ENCODE measurements around the gene NEURL4. TPM values are rescaled to one million over a fixed set of nuclear protein-coding genes. Genes with fewer than 3 reads are reported as not detected.

The NEURL4 gene
- total RNA-seq, 2 donors from 2014 or later: 24.4 to 45.3 TPM

DNA sequence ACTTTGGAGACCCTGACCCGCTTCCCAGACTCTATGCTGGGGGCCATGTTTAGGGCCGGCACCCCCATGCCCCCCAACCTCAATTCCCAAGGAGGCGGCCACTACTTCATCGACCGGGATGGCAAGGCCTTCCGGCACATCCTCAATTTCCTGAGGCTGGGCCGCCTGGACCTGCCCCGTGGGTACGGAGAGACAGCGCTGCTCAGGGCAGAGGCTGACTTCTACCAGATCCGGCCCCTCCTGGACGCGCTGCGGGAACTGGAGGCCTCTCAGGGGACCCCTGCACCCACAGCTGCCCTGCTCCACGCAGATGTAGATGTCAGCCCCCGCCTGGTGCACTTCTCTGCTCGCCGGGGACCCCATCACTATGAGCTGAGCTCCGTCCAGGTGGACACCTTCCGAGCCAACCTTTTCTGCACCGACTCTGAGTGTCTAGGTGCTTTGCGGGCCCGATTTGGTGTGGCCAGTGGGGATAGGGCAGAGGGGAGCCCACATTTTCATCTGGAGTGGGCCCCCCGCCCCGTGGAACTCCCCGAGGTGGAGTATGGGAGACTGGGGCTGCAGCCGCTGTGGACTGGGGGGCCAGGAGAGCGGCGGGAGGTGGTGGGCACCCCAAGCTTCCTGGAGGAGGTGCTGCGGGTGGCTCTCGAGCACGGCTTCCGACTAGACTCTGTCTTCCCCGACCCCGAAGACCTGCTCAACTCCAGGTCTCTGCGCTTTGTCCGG, 23.9 kb upstream of the NEURL4 start:
- peaks cover 21 to 44% of the 10 kb centered on the region in 2 donors for H3K4me1 ChIP-seq (ENCODE audit: control insufficient read depth in 1 of 2, low read depth in 2 of 2)
- TF ChIP-seq, protein P1, sequence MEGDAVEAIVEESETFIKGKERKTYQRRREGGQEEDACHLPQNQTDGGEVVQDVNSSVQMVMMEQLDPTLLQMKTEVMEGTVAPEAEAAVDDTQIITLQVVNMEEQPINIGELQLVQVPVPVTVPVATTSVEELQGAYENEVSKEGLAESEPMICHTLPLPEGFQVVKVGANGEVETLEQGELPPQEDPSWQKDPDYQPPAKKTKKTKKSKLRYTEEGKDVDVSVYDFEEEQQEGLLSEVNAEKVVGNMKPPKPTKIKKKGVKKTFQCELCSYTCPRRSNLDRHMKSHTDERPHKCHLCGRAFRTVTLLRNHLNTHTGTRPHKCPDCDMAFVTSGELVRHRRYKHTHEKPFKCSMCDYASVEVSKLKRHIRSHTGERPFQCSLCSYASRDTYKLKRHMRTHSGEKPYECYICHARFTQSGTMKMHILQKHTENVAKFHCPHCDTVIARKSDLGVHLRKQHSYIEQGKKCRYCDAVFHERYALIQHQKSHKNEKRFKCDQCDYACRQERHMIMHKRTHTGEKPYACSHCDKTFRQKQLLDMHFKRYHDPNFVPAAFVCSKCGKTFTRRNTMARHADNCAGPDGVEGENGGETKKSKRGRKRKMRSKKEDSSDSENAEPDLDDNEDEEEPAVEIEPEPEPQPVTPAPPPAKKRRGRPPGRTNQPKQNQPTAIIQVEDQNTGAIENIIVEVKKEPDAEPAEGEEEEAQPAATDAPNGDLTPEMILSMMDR (IDR thresholded peaks at IDR 0.05): no peak
- peak overlapping the region; percentile 100 for H3K27ac ChIP-seq
- ATAC-seq (ENCODE audit: insufficient number of reproducible peaks, low FRiP score, low read depth): no peak
- peak overlapping the region; percentile 96 for H3K4me3 ChIP-seq
- H3K36me3 ChIP-seq: no peaks in the 10 kb centered on the region
- no peaks in the 10 kb centered on the region for H3K27me3 ChIP-seq (replicated peaks; ENCODE audit: insufficient read depth)
- no peaks in the 10 kb centered on the region for H3K9me3 ChIP-seq
- no peak for DNase-seq (ENCODE audit: low spot score)

DNA sequence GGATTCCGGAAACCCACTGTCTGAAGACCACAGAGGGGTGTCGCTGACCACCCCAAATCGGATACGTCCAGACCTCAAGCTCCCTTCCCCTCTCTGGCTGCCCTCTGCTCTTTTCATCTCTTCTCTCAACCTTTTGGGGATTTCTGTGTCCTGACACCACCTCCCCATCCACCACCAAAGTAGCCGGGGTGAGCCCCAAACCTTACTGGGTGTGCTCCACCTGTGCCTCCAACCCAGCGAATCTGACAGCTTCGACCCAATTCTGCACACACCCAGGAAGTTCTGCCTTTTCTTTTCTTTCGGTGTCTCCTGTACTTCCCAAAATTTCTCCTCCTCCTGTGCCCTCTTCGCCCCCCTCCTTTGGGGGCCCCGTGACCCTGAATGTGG, 23.4 kb upstream of the NEURL4 start:
- no peak for ATAC-seq (ENCODE audit: insufficient number of reproducible peaks, low FRiP score, low read depth)
- TF ChIP-seq, protein P1 (IDR thresholded peaks at IDR 0.05): no peak
- Histone ChIP-seq H3K4me1 (ENCODE audit: control insufficient read depth in 1 of 2, low read depth in 2 of 2) (peaks cover 21 to 44% of the 10 kb centered on the region in 2 donors), H3K4me3 (peak overlapping the region; percentile 96), H3K27me3 (replicated peaks; ENCODE audit: insufficient read depth) (no peaks in the 10 kb centered on the region), H3K27ac (peak overlapping the region; percentile 100), H3K36me3 (no peaks in the 10 kb centered on the region), H3K9me3 (no peaks in the 10 kb centered on the region)
- DNase-seq (ENCODE audit: low spot score): no peak

DNA sequence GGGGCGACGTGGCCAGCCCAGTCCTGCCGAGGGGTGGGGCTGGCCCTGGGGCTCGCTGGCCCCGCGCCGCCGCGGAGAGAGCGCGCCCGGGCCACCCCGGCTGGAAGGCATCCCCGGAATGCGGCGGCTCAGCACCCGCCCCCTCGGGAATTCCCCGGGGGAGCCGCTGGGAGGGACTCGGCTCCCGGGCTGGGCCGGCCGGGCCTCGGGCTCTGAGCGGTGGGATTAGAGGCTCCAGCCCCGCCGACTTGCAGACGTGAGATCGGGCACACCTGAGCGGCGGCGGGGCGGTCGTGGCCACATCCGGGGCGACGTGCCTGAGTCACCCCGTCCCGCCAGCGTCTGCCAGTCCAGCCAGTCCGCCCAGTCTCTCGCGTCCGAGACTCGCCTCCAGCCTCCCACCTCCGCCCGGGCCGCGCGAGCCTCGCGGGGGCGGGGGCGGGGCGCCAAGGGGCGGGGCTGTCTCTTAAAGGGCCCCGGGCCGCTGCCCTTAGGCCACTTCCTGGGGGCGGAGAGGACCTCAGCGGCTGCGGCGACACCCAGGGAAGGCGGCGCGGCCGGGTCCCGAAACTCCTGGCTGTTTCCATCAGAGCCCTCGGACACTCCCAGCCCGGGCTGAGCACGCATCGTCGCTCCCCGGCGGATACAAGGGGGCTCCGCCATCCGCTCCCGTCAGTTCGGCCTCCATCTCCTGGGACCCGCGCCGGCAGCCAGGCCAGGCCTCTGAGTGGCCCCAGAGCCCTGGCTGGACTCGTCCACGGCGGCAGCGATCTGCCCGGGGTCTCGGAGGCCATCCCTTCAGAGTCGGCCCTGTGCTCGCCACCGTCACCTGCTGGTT, 22.7 kb upstream of the NEURL4 start, which contains the start of gene KCTD11:
KCTD11 (plus strand) TSS at position 498 of the 838 bp plus-strand sequence.
- peak; percentile 74 for DNase-seq (ENCODE audit: low spot score)
- Histone ChIP-seq H3K27ac (peak within 1 kb of the TSS; percentile 100), H3K4me3 (peak within 1 kb of the TSS; percentile 96), H3K27me3 (replicated peaks; ENCODE audit: insufficient read depth) (no peaks in the 10 kb centered on the region), H3K4me1 (ENCODE audit: control insufficient read depth in 1 of 2, low read depth in 2 of 2) (peaks cover 21 to 44% of the 10 kb centered on the region in 2 donors), H3K36me3 (no peaks in the 10 kb centered on the region), H3K9me3 (no peaks in the 10 kb centered on the region)
- TF ChIP-seq, protein P1 (IDR thresholded peaks at IDR 0.05): peak; percentile 50
- peak; percentile 75 for ATAC-seq (ENCODE audit: insufficient number of reproducible peaks, low FRiP score, low read depth)

DNA sequence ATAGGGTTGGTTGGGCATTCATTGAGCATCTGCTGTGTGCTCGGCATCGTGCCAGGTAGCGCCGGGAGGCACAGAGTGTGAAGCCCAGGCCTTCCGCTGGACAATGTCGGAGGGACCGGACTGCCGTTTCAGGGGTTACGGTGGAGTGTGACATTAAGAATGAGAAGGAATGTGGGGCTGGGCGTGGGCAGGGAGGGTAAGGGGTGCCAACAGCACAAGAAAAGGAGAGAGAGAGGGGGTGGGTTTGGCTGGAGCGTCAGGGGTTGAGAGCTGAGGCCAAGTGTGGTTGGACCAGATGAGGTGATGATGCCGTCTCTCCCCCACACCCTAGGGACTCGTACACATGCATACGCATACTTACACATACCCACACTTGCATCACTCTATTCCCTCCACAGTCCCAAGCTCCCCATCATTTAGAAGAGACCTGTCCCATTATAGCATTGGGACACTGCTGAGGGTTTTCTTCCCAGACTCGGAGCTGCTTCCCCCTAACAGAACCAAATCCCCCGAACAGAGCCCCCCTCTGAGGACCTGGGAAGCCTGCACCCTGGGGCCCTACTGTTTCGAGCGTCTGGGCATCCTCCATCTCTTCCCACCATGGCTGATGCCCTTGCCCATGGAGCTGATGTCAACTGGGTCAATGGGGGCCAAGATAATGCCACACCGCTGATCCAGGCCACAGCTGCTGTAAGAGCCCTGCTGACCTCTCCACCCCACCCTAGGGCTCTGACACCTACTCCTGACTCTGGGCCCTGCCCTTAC, 19.5 kb upstream of the NEURL4 start:
- peaks cover 13 to 27% of the 10 kb centered on the region in 2 donors for H3K4me1 ChIP-seq (ENCODE audit: control insufficient read depth in 1 of 2, low read depth in 2 of 2)
- no peak for ATAC-seq (ENCODE audit: insufficient number of reproducible peaks, low FRiP score, low read depth)
- no peaks in the 10 kb centered on the region for H3K27me3 ChIP-seq (replicated peaks; ENCODE audit: insufficient read depth)
- no peaks in the 10 kb centered on the region for H3K36me3 ChIP-seq
- TF ChIP-seq, protein P1 (IDR thresholded peaks at IDR 0.05): no peak
- no peak overlapping the region for H3K4me3 ChIP-seq
- no peak for DNase-seq (ENCODE audit: low spot score)
- H3K27ac ChIP-seq: no peak overlapping the region
- no peaks in the 10 kb centered on the region for H3K9me3 ChIP-seq

Data from thoracic aorta (tissue), 2 donors.